Gastroesophageal sphincter (tissue), 4 donors: ENCODE measurements around the gene NCKAP5L. TPM values are rescaled to one million over a fixed set of nuclear protein-coding genes. Genes with fewer than 3 reads are reported as not detected.
"Not testable (repeated sequence)": the region's sequence is repeated elsewhere in the genome, so short reads cannot be mapped to it uniquely, and the experiment has no call there.

Source experiments
- ATAC-seq: fragments of 150-250 bp; one replicate; pipeline ENCODE4 v1.9.1; 2016; ENCODE audit warnings: mild to moderate bottlenecking, moderate library complexity
- H3K27ac ChIP-seq, 4 donors: fragments of 200-600 bp; sonication (generic) in 3 of 4; 1 replicate in 3 of 4; 2 replicates in 1 of 4; pipeline ENCODE4 v1.5.1; 2016 to 2019
- H3K27me3 ChIP-seq: fragments of 200-600 bp; sonication (generic); one replicate; pipeline ENCODE4 v1.5.1; 2019
- H3K36me3 ChIP-seq, 2 donors: fragments of 200-600 bp; sonication (generic); one replicate each; pipeline ENCODE4 v1.5.1; 2019; ENCODE audit warnings: control low read depth in 1 of 2
- H3K4me1 ChIP-seq, 3 donors: fragments of 200-600 bp; sonication (generic); 1 replicate in 2 of 3; 2 replicates in 1 of 3; pipeline ENCODE4 v1.5.1; 2016 to 2019; ENCODE audit warnings: control low read depth in 2 of 3
- H3K4me3 ChIP-seq, 2 donors: fragments of 200-600 bp; sonication (generic); one replicate each; pipeline ENCODE4 v1.5.1; 2019; ENCODE audit warnings: mild to moderate bottlenecking in 1 of 2, moderate library complexity in 1 of 2
- H3K9me3 ChIP-seq, 3 donors: fragments of 200-600 bp; sonication (generic); one replicate each; pipeline ENCODE4 v1.5.1; 2017 to 2019; ENCODE audit warnings: control low read depth in 2 of 3
- EP300 ChIP-seq: sonication (generic); formaldehyde crosslinking; IDR thresholded peaks from one replicate; pipeline ENCODE4 v1.6.1; 2017; ENCODE audit warnings: antibody characterized with exemption, mild to moderate bottlenecking
- POLR2A ChIP-seq, 2 donors: fragments of 450-650 bp; IDR thresholded peaks; one replicate each; pipeline ENCODE4 v1.6.1; 2017; ENCODE audit warnings: antibody characterized with exemption in 2 of 2, mild to moderate bottlenecking in 2 of 2, moderate library complexity in 1 of 2
- POLR2AphosphoS5 ChIP-seq: sonication (generic); formaldehyde crosslinking; IDR thresholded peaks from one replicate; pipeline ENCODE4 v1.6.1; 2017; ENCODE audit warnings: antibody characterized with exemption
- WGBS, 2 donors: methylation state at CpG; one replicate each; pipeline ENCODE4 v1.1.5; 2018; ENCODE audit warnings: low coverage in 1 of 2; 5-methylcytosine and 5-hydroxymethylcytosine counted together
- total RNA-seq, 4 donors: library from RNA; depleted of rRNA; stranded (reverse); fragments of >200 nt; gene quantifications; one replicate each; pipeline ENCODE4 v1.1.0, GENCODE V29; 2016
- TF ChIP-seq, protein P1 (sequence below), 4 experiments: fragments of 200-600 bp in 2 of 4; fragments of 450-650 bp in 2 of 4; sonication (generic) in 1 of 4; IDR thresholded peaks; one replicate each; pipeline ENCODE4 v1.5.1; 2017 to 2019; ENCODE audit warnings: antibody characterized with exemption in 4 of 4, mild to moderate bottlenecking in 2 of 4, moderate library complexity in 2 of 4

Gene NCKAP5L
- total RNA-seq, 4 donors from 2014 or later: 15.3 to 27.5 (median 19.0) TPM

DNA sequence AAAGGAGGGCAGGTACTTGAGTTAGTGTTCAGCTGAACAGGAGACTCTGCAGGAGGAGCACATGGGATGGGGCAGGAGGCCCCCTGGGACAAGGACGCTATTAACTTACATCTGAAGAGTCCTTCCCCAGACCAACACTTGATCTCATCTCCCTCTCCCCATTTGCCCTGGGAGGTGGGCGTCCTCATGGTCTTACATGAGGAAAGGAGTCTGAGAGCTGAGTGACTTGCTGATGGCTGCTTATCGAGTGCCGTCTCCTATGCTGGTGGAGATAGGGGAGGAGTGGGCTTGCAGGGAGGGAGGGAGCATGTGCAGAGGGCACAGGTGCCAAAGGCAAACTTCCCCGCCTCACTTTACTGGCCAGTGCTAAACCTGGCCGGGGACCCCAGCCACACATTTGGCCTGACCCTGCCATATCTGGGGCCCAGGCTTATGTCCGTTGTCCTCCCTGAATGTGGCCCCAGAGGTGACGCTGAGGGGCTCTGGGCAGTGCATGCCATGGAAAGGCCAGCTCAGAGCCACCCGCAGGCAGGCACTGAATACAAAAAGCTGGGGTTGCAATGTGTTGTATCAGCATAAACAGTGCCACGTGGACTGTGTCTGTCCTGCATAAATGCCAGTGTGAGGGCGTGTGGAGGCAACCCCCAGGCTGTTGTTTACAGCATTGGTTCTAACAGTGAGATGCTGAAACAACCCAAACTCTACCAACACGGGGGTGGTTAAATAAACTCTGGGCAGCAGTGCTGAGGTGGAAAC is 46.1 kb upstream of the NCKAP5L start:
- no peaks in the 10 kb centered on the region for H3K9me3 ChIP-seq
- H3K27me3 ChIP-seq: peaks cover 6% of the 10 kb centered on the region
- no peaks in the 10 kb centered on the region for H3K36me3 ChIP-seq
- TF ChIP-seq POLR2A (IDR thresholded peaks at IDR 0.05) (no peak), POLR2AphosphoS5 (no peak), EP300 (no peak)
- TF ChIP-seq, protein P1, sequence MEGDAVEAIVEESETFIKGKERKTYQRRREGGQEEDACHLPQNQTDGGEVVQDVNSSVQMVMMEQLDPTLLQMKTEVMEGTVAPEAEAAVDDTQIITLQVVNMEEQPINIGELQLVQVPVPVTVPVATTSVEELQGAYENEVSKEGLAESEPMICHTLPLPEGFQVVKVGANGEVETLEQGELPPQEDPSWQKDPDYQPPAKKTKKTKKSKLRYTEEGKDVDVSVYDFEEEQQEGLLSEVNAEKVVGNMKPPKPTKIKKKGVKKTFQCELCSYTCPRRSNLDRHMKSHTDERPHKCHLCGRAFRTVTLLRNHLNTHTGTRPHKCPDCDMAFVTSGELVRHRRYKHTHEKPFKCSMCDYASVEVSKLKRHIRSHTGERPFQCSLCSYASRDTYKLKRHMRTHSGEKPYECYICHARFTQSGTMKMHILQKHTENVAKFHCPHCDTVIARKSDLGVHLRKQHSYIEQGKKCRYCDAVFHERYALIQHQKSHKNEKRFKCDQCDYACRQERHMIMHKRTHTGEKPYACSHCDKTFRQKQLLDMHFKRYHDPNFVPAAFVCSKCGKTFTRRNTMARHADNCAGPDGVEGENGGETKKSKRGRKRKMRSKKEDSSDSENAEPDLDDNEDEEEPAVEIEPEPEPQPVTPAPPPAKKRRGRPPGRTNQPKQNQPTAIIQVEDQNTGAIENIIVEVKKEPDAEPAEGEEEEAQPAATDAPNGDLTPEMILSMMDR (IDR thresholded peaks at IDR 0.05): no peak
- no peak for ATAC-seq
- no peak overlapping the region for H3K4me3 ChIP-seq
- peaks cover 0 to 8% (median 5%) of the 10 kb centered on the region in 3 donors for H3K4me1 ChIP-seq
- WGBS, 2 donors: 54 to 79% methylated on average over 2 to 5 of the region's 12 CpGs
- no peak overlapping the region for H3K27ac ChIP-seq

DNA sequence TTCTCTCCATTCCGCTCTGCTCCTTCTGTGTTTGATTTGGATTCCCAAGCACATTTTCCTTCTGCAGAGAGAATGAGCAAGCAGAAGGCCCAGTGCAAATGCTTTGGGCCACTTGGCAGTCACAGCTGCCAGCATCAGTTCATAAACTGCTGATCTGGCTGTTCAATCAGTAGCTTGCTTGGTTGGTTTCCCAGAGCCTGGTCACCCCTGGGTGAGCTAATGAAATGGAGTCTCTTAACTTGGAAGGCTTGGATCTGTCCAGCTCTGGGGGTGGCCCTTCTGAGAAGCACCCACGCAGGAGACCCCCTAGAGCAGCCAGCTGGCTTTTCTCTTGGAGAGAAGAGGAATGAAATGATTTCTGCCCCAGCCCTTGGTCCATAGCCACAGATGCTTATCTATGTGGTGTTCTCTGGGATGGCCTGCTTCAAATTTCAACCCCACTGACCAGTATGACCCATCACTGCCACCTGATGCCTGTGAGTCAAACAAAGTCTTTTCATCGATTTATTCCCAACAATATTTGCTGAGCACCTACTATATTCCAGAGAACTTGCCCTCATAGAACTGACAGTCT is 45.2 kb upstream of the NCKAP5L start:
- Histone ChIP-seq H3K4me1 (peaks cover 0 to 17% (median 8%) of the 10 kb centered on the region in 3 donors), H3K4me3 (no peak overlapping the region), H3K27ac (no peak overlapping the region), H3K27me3 (peaks cover 6% of the 10 kb centered on the region), H3K36me3 (no peaks in the 10 kb centered on the region), H3K9me3 (no peaks in the 10 kb centered on the region)
- TF ChIP-seq, protein P1 (IDR thresholded peaks at IDR 0.05): no peak
- TF ChIP-seq POLR2A (IDR thresholded peaks at IDR 0.05) (no peak), EP300 (no peak), POLR2AphosphoS5 (no peak)
- WGBS, 2 donors: 81 to 83% methylated on average over 1 to 2 of the region's 3 CpGs
- no peak for ATAC-seq

DNA sequence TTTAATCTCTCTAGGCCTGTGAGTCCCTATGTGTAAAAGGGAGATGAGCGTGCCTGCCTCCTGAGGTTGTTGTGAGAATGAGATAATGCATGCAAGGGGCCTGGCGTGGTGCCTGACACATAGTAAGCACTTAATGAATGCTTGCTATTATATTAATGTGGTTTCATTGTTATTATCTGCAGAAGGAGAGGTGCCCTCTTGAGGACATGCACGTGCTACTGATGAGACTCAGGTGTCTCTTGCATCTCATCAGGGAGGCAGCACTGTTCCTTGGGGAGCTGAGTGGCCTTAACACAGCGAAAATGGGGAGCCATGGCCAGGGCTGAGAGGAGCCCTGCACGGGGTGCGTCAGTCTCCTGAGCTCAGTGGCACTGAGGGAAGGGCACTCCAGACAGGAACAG is 44.6 kb upstream of the NCKAP5L start:
- H3K27me3 ChIP-seq: peaks cover 6% of the 10 kb centered on the region
- ATAC-seq: no peak
- H3K9me3 ChIP-seq: no peaks in the 10 kb centered on the region
- peaks cover 0 to 23% (median 13%) of the 10 kb centered on the region in 3 donors for H3K4me1 ChIP-seq
- TF ChIP-seq POLR2A (IDR thresholded peaks at IDR 0.05) (no peak), EP300 (no peak), POLR2AphosphoS5 (no peak)
- TF ChIP-seq, protein P1 (IDR thresholded peaks at IDR 0.05): no peak
- 71 to 80% methylated on average over 4 to 6 of the region's 6 CpGs for WGBS, 2 donors
- no peak overlapping the region for H3K4me3 ChIP-seq
- no peak overlapping the region for H3K27ac ChIP-seq
- no peaks in the 10 kb centered on the region for H3K36me3 ChIP-seq

DNA sequence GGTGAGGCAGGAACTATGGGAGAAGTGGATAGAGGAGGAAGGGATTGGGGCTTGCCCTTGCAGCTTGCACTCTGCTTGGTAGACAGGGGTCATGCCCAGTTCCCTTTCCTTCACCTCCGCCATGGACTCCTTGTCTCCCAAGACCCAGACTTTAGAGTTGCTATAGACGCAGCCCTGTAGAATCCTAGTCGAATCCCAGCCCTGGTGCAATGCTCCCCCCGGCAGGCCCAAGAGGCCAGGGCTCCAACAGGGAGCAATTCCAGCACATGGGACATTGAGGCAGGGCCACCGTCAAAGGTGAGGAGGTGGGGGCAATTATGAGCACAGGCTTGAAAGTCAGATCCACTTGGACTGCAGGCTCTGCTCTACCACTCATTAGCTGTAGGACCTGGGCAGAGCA is 44.2 kb upstream of the NCKAP5L start:
- Histone ChIP-seq H3K4me1 (peaks cover 0 to 27% (median 15%) of the 10 kb centered on the region in 3 donors), H3K27ac (no peak overlapping the region), H3K27me3 (peaks cover 6% of the 10 kb centered on the region), H3K9me3 (no peaks in the 10 kb centered on the region), H3K36me3 (no peaks in the 10 kb centered on the region), H3K4me3 (no peak overlapping the region)
- no peak for ATAC-seq
- 89 to 100% methylated on average over 2 to 5 of the region's 5 CpGs for WGBS, 2 donors
- TF ChIP-seq EP300: no peak
- no peak for TF ChIP-seq POLR2A (IDR thresholded peaks at IDR 0.05)
- TF ChIP-seq, protein P1 (IDR thresholded peaks at IDR 0.05): no peak
- no peak for TF ChIP-seq POLR2AphosphoS5

DNA sequence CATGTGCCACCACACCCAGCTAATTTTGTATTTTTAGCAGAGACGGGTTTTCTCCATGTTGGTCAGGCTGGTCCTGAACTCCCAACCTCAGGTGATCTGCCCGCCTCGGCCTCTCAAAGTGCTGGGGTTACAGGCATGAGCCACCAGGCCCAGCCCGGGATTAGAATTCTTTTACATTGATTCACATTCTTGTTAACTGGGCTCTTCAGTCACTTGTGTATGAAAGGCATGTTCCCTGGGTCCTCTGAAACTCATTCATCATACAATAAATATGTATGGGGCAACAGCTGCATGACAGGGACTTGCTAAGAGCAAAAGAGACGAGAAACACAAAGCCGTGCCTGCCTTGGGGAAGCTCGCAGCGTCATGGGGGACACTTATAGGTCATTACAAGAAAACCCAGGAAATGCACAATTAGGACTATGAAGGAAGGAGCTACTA is 43.6 kb upstream of the NCKAP5L start:
- H3K4me3 ChIP-seq, ATAC-seq, H3K27ac ChIP-seq, H3K9me3 ChIP-seq, H3K36me3 ChIP-seq, H3K27me3 ChIP-seq: not testable (repeated sequence)
- WGBS, 2 donors: 80 to 89% methylated on average over 3 to 4 of the region's 8 CpGs
- H3K4me1 ChIP-seq: peaks cover 0 to 33% (median 15%) of the 10 kb centered on the region in 3 donors
